Omental fat pad (tissue), 4 donors: ENCODE data around the gene CUL4B. TPM values are rescaled to one million over a fixed set of nuclear protein-coding genes. Genes with fewer than 3 reads are reported as not detected.
"Not testable (repeated sequence)": the region's sequence is repeated elsewhere in the genome, so short reads cannot be mapped to it uniquely, and the experiment has no call there.

Experiments used
- ATAC-seq: fragments of 150-250 bp; one replicate; pipeline ENCODE4 v1.9.1; 2016; ENCODE audit warnings: mild to moderate bottlenecking, moderate library complexity; ENCODE audit not compliant: low FRiP score
- DNase-seq: peaks from one replicate; pipeline ENCODE4 v3.0.0-alpha.2; 2019; ENCODE audit warnings: low spot score
- total RNA-seq, 4 donors: library from RNA; depleted of rRNA; stranded (reverse); fragments of >200 nt; gene quantifications; one replicate each; pipeline ENCODE4 v1.1.0, GENCODE V29; 2016
- TF ChIP-seq, protein P1 (sequence below), 3 donors: fragments of 450-650 bp; IDR thresholded peaks; one replicate each; pipeline ENCODE4 v1.5.1; 2016 to 2017; ENCODE audit warnings: antibody characterized with exemption in 3 of 3, mild to moderate bottlenecking in 3 of 3, moderate library complexity in 2 of 3

Gene CUL4B
- total RNA-seq, result 10 to 100 TPM; 27.3 to 55.5 (median 30.3) TPM

DNA sequence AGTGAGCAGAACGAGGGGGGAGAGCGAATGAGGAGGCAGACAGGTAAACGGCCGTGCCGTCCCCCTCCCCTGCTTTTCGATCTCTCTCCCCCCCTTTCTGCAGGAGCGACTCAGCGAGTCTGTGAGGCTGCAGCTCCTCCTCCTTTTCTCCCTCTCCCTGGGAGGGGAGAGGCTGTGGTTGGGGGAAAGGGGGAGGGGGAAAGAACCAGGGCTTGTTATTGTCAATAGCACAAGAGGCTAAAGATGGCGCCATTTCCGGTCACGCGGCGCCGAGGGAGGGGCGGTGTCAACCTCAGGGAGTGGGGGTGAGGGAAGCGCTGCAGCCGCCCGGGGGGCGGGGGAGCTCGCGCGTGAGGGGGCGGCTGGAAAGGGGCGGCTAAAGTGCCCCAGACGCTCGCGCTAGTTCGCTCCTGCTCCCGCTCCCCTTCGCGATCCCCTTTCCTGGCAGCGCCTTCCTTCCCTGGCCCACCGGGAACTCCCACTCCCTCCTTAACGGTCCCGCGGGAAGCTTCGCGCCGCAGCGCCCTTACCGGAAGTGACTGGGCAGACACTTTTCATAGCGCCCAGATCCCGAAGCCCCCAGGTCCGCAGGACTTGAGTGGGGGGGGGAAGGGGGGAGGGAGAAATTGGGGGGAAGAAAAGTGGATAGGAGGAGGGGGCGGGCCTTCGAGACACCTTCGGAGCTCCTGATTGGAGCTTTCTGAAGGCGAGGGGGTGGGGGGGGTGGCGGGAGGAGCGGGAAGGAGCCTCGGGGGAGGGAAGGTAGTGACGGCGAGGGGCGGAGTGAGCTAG, at the start of gene CUL4B:
TSS of gene CUL4B (minus strand) at position 121 of the 792 bp plus-strand sequence. CDS start 324 bp downstream, outside the sequence.
- ATAC-seq (peak; percentile 91), DNase-seq (peak; percentile 73)
- TF ChIP-seq, protein P1, sequence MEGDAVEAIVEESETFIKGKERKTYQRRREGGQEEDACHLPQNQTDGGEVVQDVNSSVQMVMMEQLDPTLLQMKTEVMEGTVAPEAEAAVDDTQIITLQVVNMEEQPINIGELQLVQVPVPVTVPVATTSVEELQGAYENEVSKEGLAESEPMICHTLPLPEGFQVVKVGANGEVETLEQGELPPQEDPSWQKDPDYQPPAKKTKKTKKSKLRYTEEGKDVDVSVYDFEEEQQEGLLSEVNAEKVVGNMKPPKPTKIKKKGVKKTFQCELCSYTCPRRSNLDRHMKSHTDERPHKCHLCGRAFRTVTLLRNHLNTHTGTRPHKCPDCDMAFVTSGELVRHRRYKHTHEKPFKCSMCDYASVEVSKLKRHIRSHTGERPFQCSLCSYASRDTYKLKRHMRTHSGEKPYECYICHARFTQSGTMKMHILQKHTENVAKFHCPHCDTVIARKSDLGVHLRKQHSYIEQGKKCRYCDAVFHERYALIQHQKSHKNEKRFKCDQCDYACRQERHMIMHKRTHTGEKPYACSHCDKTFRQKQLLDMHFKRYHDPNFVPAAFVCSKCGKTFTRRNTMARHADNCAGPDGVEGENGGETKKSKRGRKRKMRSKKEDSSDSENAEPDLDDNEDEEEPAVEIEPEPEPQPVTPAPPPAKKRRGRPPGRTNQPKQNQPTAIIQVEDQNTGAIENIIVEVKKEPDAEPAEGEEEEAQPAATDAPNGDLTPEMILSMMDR (IDR thresholded peaks at IDR 0.05), result no peak

DNA sequence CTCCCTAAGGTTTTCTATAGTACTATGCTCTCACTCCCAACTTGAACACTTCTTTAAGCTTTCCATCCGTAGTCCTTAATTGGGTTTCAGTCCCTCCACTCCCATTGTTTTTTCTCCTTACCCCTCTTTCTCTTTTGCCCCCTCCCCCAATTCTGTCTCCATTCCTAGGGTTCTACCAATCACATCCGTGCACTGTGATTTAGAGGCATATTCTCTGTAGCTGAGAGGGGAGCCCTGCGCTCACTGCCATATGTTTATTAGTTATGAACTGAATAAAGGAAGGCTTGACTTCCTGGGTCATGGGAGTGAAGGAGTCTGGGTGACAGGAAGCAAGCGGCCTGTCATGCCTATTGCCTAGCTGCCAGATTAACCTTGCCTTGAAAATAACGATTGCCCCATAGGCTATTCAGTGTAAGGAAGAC, 43.6 kb upstream of the CUL4B start:
- TF ChIP-seq, protein P1 (IDR thresholded peaks at IDR 0.05), result no peak
- peak; percentile 56 for ATAC-seq
- no peak for DNase-seq

DNA sequence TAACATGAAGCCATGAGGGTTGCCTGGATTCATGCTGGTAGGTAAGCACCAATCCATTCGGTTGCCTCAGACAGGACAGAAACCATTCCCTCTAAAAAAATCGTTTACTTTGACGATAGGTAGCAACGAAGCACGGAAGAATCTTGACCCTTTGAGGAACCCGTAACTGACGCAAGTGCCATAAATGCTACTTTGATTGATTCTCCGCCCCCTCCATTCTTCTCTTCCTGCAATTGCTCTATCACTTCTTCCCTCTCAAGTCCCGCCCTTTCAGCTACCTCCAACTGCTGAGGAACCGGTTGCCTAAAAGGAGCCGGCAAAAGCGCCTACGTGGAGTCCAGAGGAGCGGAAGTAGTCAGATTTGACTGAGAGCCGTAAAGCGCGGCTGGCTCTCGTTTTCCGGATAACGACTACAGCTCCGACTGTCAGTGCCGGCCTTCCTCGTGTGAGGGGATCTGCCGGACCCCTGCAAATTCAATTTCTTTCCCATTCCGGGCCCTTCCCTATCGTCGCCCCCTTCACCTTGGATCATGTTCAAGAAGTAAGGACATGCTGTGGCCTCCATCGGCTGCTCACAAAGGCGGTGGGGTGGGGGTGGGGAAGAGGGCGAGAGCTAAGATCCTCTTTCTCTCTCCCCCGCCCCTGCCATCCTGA, 43.1 kb upstream of the CUL4B start, which contains the start of gene MCTS1:
TSS of gene MCTS1 (plus strand) at position 395 of the 654 bp plus-strand sequence. CDS start at position 531, 136 bp downstream.
- TF ChIP-seq, protein P1 (IDR thresholded peaks at IDR 0.05), result no peak
- peak; percentile 29 for DNase-seq

DNA sequence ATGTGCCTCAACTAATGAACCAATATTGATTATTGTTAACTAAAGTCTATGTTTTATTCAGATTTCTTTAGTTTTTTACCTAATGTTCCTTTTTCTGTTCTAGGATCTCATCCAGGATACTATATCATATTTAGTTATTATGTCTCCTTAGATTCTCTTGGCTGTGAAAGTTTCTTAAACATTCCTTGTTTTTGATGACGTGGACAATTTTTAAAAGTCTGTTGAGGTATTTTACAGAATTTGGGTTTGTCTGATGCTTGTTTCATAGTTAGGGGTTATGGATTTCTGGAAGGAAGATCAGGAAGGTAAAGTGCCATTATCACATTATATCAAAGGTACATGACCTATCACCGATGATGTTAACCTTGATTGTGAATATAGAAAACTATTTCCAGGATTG, 24.9 kb upstream of the CUL4B start:
- TF ChIP-seq, protein P1 (IDR thresholded peaks at IDR 0.05), result no peak
- ATAC-seq (no peak), DNase-seq (no peak)

More for the DNA sequence above, 43.1 kb upstream of the CUL4B start, which contains the start of gene MCTS1:
- peak; percentile 85 for ATAC-seq

DNA sequence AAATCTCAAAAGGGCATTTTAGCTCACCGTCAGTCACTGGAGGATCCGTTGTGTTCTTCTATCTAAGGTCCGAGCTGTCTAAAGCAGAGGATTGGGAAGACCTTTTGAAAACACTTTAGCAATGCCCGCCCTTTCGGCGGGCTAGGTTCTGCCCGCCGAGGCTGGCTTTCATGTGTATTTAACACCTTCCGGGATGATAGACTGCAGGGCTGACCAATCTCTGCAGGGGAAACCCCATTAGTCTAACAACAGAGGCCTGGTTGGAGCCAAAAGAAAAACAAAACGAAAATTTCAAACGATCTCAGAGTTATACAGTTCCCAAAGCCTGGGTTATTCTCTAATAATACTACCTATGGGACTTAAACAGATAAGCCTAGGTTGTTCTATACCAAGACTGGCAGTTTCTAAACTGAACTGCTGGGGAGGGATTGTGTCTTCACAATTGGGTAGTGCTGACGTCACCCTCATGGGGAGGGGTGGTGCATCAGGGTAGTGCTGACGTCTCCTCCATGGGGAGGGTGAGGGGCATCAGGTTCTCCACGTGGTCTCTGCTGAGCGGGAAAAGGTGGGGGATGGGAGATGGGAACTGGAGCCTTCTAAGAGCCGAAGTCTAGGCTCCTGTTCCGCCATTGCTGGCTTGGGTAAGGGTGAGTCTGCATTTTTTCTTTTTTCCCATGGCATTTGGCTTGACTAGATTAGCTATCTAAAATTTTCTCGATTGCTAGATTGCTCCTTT, 14.8 kb upstream of the CUL4B start:
- no peak for ATAC-seq
- TF ChIP-seq, protein P1 (IDR thresholded peaks at IDR 0.05), result no peak
- DNase-seq, result no peak

DNA sequence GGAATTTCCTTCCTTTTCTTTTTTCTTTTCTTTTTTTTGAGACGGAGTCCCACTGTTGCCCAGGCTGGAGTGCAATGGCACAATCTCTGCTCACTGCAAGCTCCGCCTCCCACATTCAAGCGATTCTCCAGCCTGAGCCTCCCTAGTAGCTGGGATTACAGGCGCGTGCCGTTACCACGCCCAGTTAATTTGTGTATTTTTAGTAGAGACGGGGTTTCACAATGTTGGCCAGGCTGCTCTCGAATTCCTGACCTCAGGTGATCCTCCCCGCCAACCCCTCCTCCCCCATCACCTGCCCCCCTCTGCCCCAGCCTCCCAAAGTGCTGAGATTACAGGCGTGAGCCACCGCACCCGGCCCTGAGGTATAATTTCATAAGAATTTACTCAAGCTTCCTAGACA, 13.0 kb upstream of the CUL4B start:
- not testable (repeated sequence) for DNase-seq, ATAC-seq

DNA sequence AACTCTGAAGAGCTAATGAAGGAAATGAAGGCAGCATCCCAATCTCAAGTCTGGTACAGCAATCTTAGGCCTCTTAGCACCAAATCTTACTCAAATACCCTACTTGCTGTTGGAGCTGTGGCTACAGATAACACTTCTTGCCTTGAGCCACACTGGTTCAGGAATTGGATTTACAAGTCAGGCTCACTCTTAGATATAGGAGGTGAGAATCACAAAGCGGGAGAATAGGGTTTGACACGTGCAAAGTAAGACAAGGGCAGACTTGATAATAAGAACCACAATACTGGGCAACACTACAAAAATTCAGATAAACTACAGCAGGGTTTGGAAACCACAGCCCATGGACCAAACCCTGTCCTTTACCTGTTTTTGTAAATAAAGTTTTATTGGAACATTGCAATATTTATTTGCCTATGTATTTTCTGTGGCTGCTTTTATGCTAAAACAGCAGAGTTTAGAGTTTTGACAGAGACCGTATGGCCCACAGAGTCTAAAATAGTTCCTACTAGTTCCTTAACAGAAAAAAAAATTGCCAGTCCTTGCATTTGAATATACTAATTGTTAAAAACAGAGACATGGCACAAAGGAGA, 9.3 kb upstream of the CUL4B start:
- DNase-seq, result no peak
- ATAC-seq, result no peak
- TF ChIP-seq, protein P1 (IDR thresholded peaks at IDR 0.05), result no peak
